Osteoblast (primary cell): ENCODE measurements around the gene RPS2. TPM values are rescaled to one million over a fixed set of nuclear protein-coding genes. Genes with fewer than 3 reads are reported as not detected.

Experiments used
- DNase-seq: peaks from one replicate; pipeline ENCODE4 v3.0.0; 2011; ENCODE audit warnings: low spot score, mixed read lengths; ENCODE audit not compliant: insufficient read length; ENCODE audit errors: missing footprints
- H2AFZ ChIP-seq: 2 replicates; pipeline ENCODE4 v1.6.0; 2011; ENCODE audit warnings: mild to moderate bottlenecking, low read length
- H3K27ac ChIP-seq: 2 replicates; pipeline ENCODE4 v1.5.1; 2011; ENCODE audit warnings: mild to moderate bottlenecking, low read depth, low read length, moderate library complexity
- H3K27me3 ChIP-seq: 2 replicates; pipeline ENCODE4 v1.6.0; 2012; ENCODE audit warnings: mild to moderate bottlenecking, control low read depth, inconsistent platforms, low read length, moderate library complexity; ENCODE audit not compliant: insufficient read depth
- H3K36me3 ChIP-seq: 2 replicates; pipeline ENCODE4 v1.5.1; 2011; ENCODE audit warnings: mild to moderate bottlenecking, low read length, control low read depth, moderate library complexity; ENCODE audit not compliant: insufficient read depth
- H3K4me1 ChIP-seq: 2 replicates; pipeline ENCODE4 v1.5.1; 2011; ENCODE audit warnings: mild to moderate bottlenecking, low read length, control low read depth, moderate library complexity; ENCODE audit not compliant: insufficient read depth
- H3K4me2 ChIP-seq: 2 replicates; pipeline ENCODE4 v1.6.0; 2011; ENCODE audit warnings: mild to moderate bottlenecking, low read length; ENCODE audit not compliant: insufficient read depth
- H3K4me3 ChIP-seq: fragments of 200-600 bp; sonication (generic); 3 replicates; pipeline ENCODE4 v1.5.1; 2012; ENCODE audit warnings: mild to moderate bottlenecking, low read length, inconsistent platforms; ENCODE audit not compliant: insufficient read depth
- H3K79me2 ChIP-seq: 2 replicates; pipeline ENCODE4 v1.6.0; 2012; ENCODE audit warnings: mild to moderate bottlenecking, low read length, control low read depth, inconsistent platforms; ENCODE audit not compliant: insufficient read depth
- H3K9me3 ChIP-seq: 2 replicates; pipeline ENCODE4 v1.5.1; 2011; ENCODE audit warnings: low read depth, low read length, control low read depth
- H4K20me1 ChIP-seq: 2 replicates; pipeline ENCODE4 v1.6.0; 2012; ENCODE audit warnings: mild to moderate bottlenecking, low read length, control low read depth; ENCODE audit not compliant: insufficient read depth
- CTCF ChIP-seq: IDR thresholded peaks from 2 replicates; pipeline ENCODE4 v1.5.1; 2011; ENCODE audit warnings: mild to moderate bottlenecking, low read depth, low read length, moderate library complexity; ENCODE audit errors: extremely low read depth
- total RNA-seq: library from RNA; depleted of rRNA; stranded (reverse); fragments of >200 nt; gene quantifications from 2 replicates; pipeline ENCODE4 v1.2.3, GENCODE V29; 2012

RPS2 gene
- total RNA-seq, 1 donor, result 2,359 TPM

GRCh38 chr16:1947369-1947670 is 17.3 kb downstream of the RPS2 start:
- Histone ChIP-seq H3K36me3 (no peaks in the 10 kb centered on the region), H2AFZ (no peak overlapping the region), H3K4me2 (no peak overlapping the region), H4K20me1 (no peaks in the 10 kb centered on the region), H3K79me2 (no peaks in the 10 kb centered on the region), H3K4me1 (peaks cover 7% of the 10 kb centered on the region), H3K27ac (no peak overlapping the region), H3K27me3 (no peaks in the 10 kb centered on the region), H3K4me3 (no peak overlapping the region), H3K9me3 (no peaks in the 10 kb centered on the region)
- DNase-seq, result no peak
- no peak for TF ChIP-seq CTCF

- Histone ChIP-seq H3K4me1 (peaks cover 10% of the 10 kb centered on the region), H3K79me2 (no peaks in the 10 kb centered on the region), H3K4me2 (no peak overlapping the region), H3K9me3 (no peaks in the 10 kb centered on the region), H2AFZ (no peak overlapping the region), H4K20me1 (no peaks in the 10 kb centered on the region), H3K27me3 (no peaks in the 10 kb centered on the region), H3K36me3 (no peaks in the 10 kb centered on the region), H3K4me3 (no peak overlapping the region), H3K27ac (no peak overlapping the region)
- peak; percentile 66 for DNase-seq
- no peak for TF ChIP-seq CTCF
These were observed 17.9 kb downstream of the RPS2 start for GRCh38 chr16:1946495-1947368.

- Histone ChIP-seq H3K27ac (no peak overlapping the region), H3K79me2 (no peaks in the 10 kb centered on the region), H3K4me1 (peaks cover 10% of the 10 kb centered on the region), H3K4me2 (no peak overlapping the region), H2AFZ (no peak overlapping the region), H3K27me3 (no peaks in the 10 kb centered on the region), H4K20me1 (no peaks in the 10 kb centered on the region), H3K4me3 (no peak overlapping the region), H3K36me3 (no peaks in the 10 kb centered on the region), H3K9me3 (no peaks in the 10 kb centered on the region)
- peak; percentile 71 for DNase-seq
- TF ChIP-seq CTCF, result no peak
These were observed 18.9 kb downstream of the RPS2 start for GRCh38 chr16:1945559-1946391.

- TF ChIP-seq CTCF, result no peak
- H3K9me3 ChIP-seq, result no peaks in the 10 kb centered on the region
- no peak overlapping the region for H3K4me2 ChIP-seq
- no peak overlapping the region for H2AFZ ChIP-seq
- H3K27me3 ChIP-seq, result no peaks in the 10 kb centered on the region
- peaks cover 6% of the 10 kb centered on the region for H3K36me3 ChIP-seq
- no peaks in the 10 kb centered on the region for H3K79me2 ChIP-seq
- no peak overlapping the region for H3K4me3 ChIP-seq
- DNase-seq, result peak; percentile 68
- H3K4me1 ChIP-seq, result peaks cover 10% of the 10 kb centered on the region
- no peak overlapping the region for H3K27ac ChIP-seq
- H4K20me1 ChIP-seq, result no peaks in the 10 kb centered on the region
These were observed 19.9 kb downstream of the RPS2 start for GRCh38 chr16:1944612-1945199.
